HEK293T (cell line): ENCODE results near the gene CKM.

Experiments
- ARNT ChIP-seq: fragments of 450-650 bp; IDR thresholded peaks from 2 replicates; pipeline ENCODE4 v1.6.1; 2017; ENCODE audit warnings: mild to moderate bottlenecking
- CTBP1 ChIP-seq: fragments of 450-650 bp; IDR thresholded peaks from 2 replicates; pipeline ENCODE4 v1.6.1; 2016; ENCODE audit warnings: borderline replicate concordance
- NFRKB ChIP-seq: fragments of 450-650 bp; IDR thresholded peaks from 2 replicates; pipeline ENCODE4 v1.6.1; 2016; ENCODE audit warnings: mild to moderate bottlenecking, moderate library complexity
- SP1 ChIP-seq: fragments of 450-650 bp; IDR thresholded peaks from 2 replicates; pipeline ENCODE4 v1.6.1; 2017
- SUZ12 ChIP-seq: fragments of 450-650 bp; IDR thresholded peaks from 2 replicates; pipeline ENCODE4 v1.6.1; 2016; ENCODE audit warnings: mild to moderate bottlenecking

DNA sequence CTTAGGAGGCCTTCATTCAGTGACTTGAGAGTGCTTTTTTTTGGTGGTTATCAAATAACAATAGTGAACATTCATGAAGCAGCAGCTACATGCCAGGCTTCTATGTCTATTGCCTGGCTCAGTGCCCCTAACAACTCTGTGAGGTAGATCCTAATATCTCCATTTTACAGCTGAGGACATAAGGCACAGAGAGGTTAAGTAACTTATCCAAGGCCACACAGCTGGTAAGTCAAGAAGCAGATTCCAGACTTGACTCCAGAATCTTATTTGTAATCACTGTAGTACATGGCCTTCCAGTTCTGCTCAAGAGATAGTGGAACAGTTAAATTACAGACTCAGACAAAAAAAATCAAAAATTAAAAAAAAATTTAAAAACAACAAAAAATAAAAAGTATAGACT is 26.8 kb downstream of the CKM start:
- TF ChIP-seq SUZ12 (no peak), NFRKB (no peak), SP1 (no peak), CTBP1 (no peak), ARNT (no peak)
